Measurements from ENCODE around the gene CDHR1.
"Not testable (repeated sequence)": the region's sequence is repeated elsewhere in the genome, so short reads cannot be mapped to it uniquely, and the experiment has no call there.

Gene CDHR1

DNA sequence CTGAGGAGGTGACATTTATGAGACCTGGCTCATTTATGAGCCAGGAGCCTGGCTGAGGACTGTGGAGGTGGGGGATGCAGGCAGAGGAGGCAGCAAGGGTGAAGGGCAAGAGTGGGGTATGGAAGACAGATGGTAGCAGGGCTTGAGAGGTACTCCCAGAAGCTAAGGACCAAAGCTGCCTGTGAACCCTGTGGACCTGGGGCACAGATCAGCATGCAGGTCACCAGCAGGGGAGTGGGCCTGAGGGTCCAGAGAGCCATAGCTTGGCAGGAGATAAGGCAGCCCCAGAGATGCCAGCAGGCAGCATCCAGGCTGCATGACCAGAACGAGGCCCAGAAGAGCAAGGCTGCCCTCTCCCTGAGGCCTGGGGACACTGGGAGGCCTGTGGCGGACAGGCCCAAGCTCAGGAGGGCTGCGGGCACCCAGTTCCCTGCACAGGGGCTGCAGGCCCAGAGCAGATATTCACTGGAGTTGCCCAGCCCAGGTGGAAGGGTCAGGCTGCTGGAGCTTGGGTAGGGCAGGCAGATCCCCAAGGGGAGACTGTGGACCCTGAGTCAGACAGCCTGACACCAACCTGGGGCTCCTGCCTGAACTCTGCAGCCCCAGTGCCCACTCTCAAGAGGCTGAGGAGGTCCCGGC lies 17.4 kb upstream of the CDHR1 start:
- TF ChIP-seq, protein P1, sequence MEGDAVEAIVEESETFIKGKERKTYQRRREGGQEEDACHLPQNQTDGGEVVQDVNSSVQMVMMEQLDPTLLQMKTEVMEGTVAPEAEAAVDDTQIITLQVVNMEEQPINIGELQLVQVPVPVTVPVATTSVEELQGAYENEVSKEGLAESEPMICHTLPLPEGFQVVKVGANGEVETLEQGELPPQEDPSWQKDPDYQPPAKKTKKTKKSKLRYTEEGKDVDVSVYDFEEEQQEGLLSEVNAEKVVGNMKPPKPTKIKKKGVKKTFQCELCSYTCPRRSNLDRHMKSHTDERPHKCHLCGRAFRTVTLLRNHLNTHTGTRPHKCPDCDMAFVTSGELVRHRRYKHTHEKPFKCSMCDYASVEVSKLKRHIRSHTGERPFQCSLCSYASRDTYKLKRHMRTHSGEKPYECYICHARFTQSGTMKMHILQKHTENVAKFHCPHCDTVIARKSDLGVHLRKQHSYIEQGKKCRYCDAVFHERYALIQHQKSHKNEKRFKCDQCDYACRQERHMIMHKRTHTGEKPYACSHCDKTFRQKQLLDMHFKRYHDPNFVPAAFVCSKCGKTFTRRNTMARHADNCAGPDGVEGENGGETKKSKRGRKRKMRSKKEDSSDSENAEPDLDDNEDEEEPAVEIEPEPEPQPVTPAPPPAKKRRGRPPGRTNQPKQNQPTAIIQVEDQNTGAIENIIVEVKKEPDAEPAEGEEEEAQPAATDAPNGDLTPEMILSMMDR (IDR thresholded peaks at IDR 0.05; ENCODE audit: insufficient read depth, missing control alignments): no peak
- FAIRE-seq: no peak
- DNase-seq (ENCODE audit: insufficient read length, low spot score): no peak

DNA sequence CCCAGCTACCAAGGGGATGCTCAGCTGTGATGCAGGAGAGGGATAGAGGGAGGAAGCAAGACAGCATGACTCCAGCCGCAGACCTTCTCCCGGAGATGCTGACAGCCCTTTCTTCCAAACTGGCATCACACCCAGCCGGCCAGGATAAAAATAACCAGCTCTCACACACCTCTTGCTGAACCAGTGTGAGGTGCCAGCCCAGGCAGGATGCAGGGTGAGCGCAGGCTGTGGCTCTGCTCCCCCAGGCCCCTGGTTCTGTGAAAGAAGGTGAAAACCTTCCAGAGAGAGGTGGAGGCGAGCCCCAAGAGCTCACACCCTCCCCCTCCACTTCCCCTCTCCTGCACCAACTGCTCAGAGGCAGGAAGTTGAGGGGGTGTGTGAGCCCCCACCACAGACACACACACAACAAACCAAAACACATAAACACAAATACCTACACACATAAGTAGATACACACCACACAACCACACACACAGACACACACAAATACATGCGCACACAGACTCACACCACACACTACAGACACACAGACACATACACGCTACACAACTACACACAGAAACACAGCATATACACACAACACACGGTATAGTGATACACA lies 16.7 kb upstream of the CDHR1 start:
- TF ChIP-seq, protein P1 (IDR thresholded peaks at IDR 0.05; ENCODE audit: insufficient read depth, missing control alignments): no peak
- no peak for DNase-seq (ENCODE audit: insufficient read length, low spot score)
- FAIRE-seq: no peak

DNA sequence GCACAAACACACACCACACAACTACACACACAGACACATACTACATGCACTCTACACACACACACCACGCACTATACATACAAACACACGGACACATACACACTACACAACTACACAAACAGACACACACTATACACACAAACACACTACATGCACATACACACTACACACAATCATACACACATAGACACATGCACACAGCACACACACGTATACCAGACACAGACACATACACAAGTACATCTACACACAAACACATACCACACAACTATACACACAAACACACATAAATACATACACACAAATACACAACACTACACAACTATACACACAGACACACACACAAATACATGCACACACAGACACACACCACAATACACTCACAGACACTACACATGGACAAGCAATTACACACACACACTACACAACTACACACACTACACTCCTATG lies 16.2 kb upstream of the CDHR1 start:
- TF ChIP-seq, protein P1 (IDR thresholded peaks at IDR 0.05; ENCODE audit: insufficient read depth, missing control alignments): no peak
- FAIRE-seq (peak; percentile 79), DNase-seq (ENCODE audit: insufficient read length, low spot score) (no peak)

DNA sequence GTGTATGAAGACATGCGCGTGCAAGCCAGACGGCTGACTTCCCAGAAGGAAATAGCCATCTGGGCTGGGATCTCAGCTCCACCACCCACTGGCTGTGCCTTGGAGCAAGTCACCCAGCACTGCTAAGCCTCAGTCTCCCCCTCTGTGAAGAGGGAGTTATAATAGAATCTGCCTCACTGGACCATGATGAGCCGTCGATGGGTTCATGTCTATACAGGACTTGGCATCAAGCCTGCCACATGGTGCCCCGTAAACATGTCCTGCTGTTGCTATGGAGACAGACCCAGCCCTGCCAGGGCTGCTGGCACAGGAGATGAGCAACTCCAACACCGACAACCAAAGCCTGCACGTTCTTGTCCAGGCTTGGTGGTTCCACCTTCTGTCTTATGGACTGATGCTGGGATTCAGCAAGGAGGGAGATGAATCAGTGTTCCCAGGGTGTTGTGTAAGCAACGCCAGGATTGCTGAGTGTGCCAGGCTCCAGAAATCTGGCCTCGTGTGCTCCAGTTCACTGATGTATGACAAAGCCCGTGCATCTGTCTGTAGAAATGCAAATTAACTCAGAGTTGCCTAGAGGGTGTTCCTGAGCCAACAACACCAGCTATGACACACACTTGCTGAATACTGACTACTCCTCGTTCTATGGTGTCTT lies 15.2 kb upstream of the CDHR1 start:
- no peak for FAIRE-seq
- TF ChIP-seq, protein P1 (IDR thresholded peaks at IDR 0.05; ENCODE audit: insufficient read depth, missing control alignments): no peak
- no peak for DNase-seq (ENCODE audit: insufficient read length, low spot score)

DNA sequence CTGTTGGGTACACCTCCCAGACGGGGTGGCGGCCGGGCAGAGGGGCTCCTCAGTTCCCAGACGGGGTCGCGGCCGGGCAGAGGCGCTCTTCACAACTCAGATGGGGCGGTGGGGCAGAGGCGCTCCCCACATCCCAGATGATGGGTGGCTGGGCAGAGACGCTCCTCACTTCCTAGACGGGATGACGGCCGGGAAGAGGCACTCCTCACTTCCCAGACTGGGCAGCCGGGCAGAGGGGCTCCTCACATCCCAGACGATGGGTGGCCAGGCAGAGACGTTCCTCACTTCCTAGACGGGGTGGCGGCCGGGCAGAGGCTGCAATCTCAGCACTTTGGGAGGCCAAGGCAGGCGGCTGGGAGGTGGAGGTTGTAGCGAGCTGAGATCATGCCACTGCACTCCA lies 14.0 kb upstream of the CDHR1 start:
- FAIRE-seq; DNase-seq (ENCODE audit: insufficient read length, low spot score): not testable (repeated sequence)

DNA sequence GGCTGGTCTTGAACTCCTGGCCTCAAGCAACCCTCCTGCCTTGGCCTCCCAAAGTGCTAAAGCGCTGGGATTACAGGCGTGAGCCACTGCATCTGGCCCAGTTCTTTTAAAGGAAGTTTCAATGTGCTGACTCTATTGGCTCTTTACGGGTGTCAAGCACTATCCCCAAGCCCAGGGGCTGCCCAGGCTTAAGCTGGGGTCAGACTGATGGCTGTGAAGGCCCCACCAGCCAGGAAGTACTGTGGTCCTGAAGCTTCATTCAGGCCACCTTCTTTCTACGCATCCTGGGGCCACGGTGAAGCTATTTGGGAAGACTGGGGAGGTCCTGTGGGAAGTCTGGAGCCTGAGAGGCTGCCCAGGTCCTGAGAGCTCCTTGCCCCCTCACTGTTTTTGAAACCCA lies 12.7 kb upstream of the CDHR1 start:
- TF ChIP-seq, protein P1 (IDR thresholded peaks at IDR 0.05; ENCODE audit: insufficient read depth, missing control alignments): no peak
- DNase-seq (ENCODE audit: insufficient read length, low spot score) (no peak), FAIRE-seq (no peak)

DNA sequence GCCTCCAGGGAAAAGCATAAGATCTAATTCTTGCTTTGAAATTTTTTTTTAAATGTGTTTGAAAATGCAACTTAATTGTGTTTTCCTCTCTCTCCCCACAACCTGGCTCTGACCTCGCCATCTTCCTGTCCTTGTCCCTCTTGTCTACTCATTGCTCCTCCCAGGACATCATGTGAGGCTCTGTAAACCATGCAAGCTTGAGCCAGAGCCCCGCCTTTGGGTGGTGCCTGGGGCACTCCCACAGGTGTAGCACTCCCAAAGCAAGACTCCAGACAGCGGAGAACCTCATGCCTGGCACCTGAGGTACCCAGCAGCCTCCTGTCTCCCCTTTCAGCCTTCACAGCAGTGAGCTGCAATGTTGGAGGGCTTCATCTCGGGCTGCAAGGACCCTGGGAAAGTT lies 9.8 kb upstream of the CDHR1 start:
- no peak for FAIRE-seq
- peak; percentile 12 for DNase-seq (ENCODE audit: insufficient read length, low spot score)
- TF ChIP-seq, protein P1 (IDR thresholded peaks at IDR 0.05; ENCODE audit: insufficient read depth, missing control alignments): no peak

All from D721Med (cell line).